COLO829 (cell line): ENCODE measurements around the gene CARS2.

Source experiments
- DNase-seq: peaks from one replicate; pipeline ENCODE4 v3.0.0; 2012; ENCODE audit warnings: low spot score

Gene CARS2

GRCh38 chr13:110651726-110652230 is 54.1 kb downstream of the CARS2 start:
- no peak for DNase-seq

GRCh38 chr13:110651271-110651670 is 54.6 kb downstream of the CARS2 start:
- DNase-seq, result no peak

- DNase-seq, result no peak
These were observed 55.5 kb downstream of the CARS2 start for GRCh38 chr13:110650436-110650835.

- DNase-seq, result no peak
These were observed 56.4 kb downstream of the CARS2 start for GRCh38 chr13:110649551-110649950.

- DNase-seq, result no peak
These were observed 57.0 kb downstream of the CARS2 start for GRCh38 chr13:110648848-110649421.

- DNase-seq, result no peak
These were observed 57.6 kb downstream of the CARS2 start for GRCh38 chr13:110648146-110648819.

GRCh38 chr13:110647365-110647737 is 58.6 kb downstream of the CARS2 start:
- DNase-seq, result no peak

GRCh38 chr13:110646442-110647364 is 59.2 kb downstream of the CARS2 start:
- DNase-seq, result no peak

- DNase-seq, result no peak
These were observed 60.2 kb downstream of the CARS2 start for GRCh38 chr13:110645750-110646149.

GRCh38 chr13:110644892-110645521 is 60.9 kb downstream of the CARS2 start:
- no peak for DNase-seq

- no peak for DNase-seq
These were observed 62.0 kb downstream of the CARS2 start for GRCh38 chr13:110643768-110644421.

- no peak for DNase-seq
These were observed 62.6 kb downstream of the CARS2 start for GRCh38 chr13:110643324-110643723.

- DNase-seq, result no peak
These were observed 63.5 kb downstream of the CARS2 start for GRCh38 chr13:110642291-110642981.

GRCh38 chr13:110641055-110642015 is 64.6 kb downstream of the CARS2 start:
- DNase-seq, result no peak

- no peak for DNase-seq
These were observed 65.3 kb downstream of the CARS2 start for GRCh38 chr13:110640591-110641029.

GRCh38 chr13:110639935-110640334 is 66.0 kb downstream of the CARS2 start:
- no peak for DNase-seq

- DNase-seq, result no peak
These were observed 66.8 kb downstream of the CARS2 start for GRCh38 chr13:110638814-110639806.

- DNase-seq, result no peak
These were observed 67.7 kb downstream of the CARS2 start for GRCh38 chr13:110638257-110638656.

GRCh38 chr13:110637747-110638146 is 68.2 kb downstream of the CARS2 start:
- DNase-seq, result no peak
